Activated T-helper 2 cell treated with anti-CD3 and anti-CD28 coated beads, Interferon-gamma antibody, Interleukin-2, Interleukin-4, amounts not matched to agents 10 μg/mL and 5 μg/mL and 100 μg/mL, durations not matched to agents 14 hours and 24 hours and 36 hours (primary cell): ENCODE results near the gene HRH4. TPM values are rescaled to one million over a fixed set of nuclear protein-coding genes. Genes with fewer than 3 reads are reported as not detected.

ENCODE experiments used
- DNase-seq: peaks from one replicate; pipeline ENCODE4 v3.0.0; 2021; ENCODE audit warnings: low spot score
- H3K27ac Mint-ChIP-seq: one replicate; pipeline ENCODE4 v1.8.0; 2021; ENCODE audit warnings: mixed read lengths
- H3K27me3 Mint-ChIP-seq: one replicate; pipeline ENCODE4 v1.8.0; 2021; ENCODE audit warnings: low read depth, mixed read lengths
- H3K36me3 Mint-ChIP-seq: one replicate; pipeline ENCODE4 v1.8.0; 2021; ENCODE audit warnings: low read depth, mixed read lengths
- H3K4me1 Mint-ChIP-seq: one replicate; pipeline ENCODE4 v1.8.0; 2021; ENCODE audit warnings: low read depth, mixed read lengths
- H3K4me3 Mint-ChIP-seq: one replicate; pipeline ENCODE4 v1.8.0; 2021; ENCODE audit warnings: low read depth, mild to moderate bottlenecking, moderate library complexity, mixed read lengths
- H3K9me3 Mint-ChIP-seq: one replicate; pipeline ENCODE4 v1.8.0; 2021; ENCODE audit warnings: mixed read lengths
- intact Hi-C: fragments of 100-400 bp; cut with micrococcal nuclease; formaldehyde crosslinking; loops from one replicate; pipeline ENCODE4 v1.15.1; 2023
- total RNA-seq: library from RNA; stranded (reverse); gene quantifications from 2 replicates; pipeline ENCODE4 v1.2.3, GENCODE V29; 2022

HRH4 gene
- total RNA-seq, 1 donor from 2014 or later: 0.16 TPM

- Mint-ChIP-seq H3K4me3 (no peak overlapping the region), H3K27ac (no peak overlapping the region), H3K36me3 (no peaks in the 10 kb centered on the region), H3K4me1 (no peaks in the 10 kb centered on the region), H3K9me3 (no peaks in the 10 kb centered on the region), H3K27me3 (peaks cover 41% of the 10 kb centered on the region)
- no peak for DNase-seq
- intact Hi-C loops: no loop called here
Observed at GRCh38 chr18:24497031-24497754, 36.8 kb downstream of the HRH4 start.

GRCh38 chr18:24499814-24500213 is 39.4 kb downstream of the HRH4 start:
- no peak for DNase-seq
- no peaks in the 10 kb centered on the region for H3K36me3 Mint-ChIP-seq
- no peaks in the 10 kb centered on the region for H3K9me3 Mint-ChIP-seq
- H3K27me3 Mint-ChIP-seq: peaks cover 22% of the 10 kb centered on the region
- no peak overlapping the region for H3K4me3 Mint-ChIP-seq
- H3K27ac Mint-ChIP-seq: no peak overlapping the region
- no peaks in the 10 kb centered on the region for H3K4me1 Mint-ChIP-seq
- intact Hi-C loops: no loop called here

- Mint-ChIP-seq H3K27ac (no peak overlapping the region), H3K4me3 (no peak overlapping the region), H3K36me3 (no peaks in the 10 kb centered on the region), H3K4me1 (no peaks in the 10 kb centered on the region), H3K9me3 (no peaks in the 10 kb centered on the region), H3K27me3 (peaks cover 18% of the 10 kb centered on the region)
- intact Hi-C loops: no loop called here
- DNase-seq: no peak
Observed at GRCh38 chr18:24500217-24500616, 39.8 kb downstream of the HRH4 start.

GRCh38 chr18:24500766-24501165 is 40.3 kb downstream of the HRH4 start:
- Mint-ChIP-seq H3K4me1 (no peaks in the 10 kb centered on the region), H3K4me3 (no peak overlapping the region), H3K27ac (no peak overlapping the region), H3K9me3 (no peaks in the 10 kb centered on the region), H3K27me3 (peaks cover 16% of the 10 kb centered on the region), H3K36me3 (no peaks in the 10 kb centered on the region)
- DNase-seq: no peak
- intact Hi-C loops: no loop called here

DNA sequence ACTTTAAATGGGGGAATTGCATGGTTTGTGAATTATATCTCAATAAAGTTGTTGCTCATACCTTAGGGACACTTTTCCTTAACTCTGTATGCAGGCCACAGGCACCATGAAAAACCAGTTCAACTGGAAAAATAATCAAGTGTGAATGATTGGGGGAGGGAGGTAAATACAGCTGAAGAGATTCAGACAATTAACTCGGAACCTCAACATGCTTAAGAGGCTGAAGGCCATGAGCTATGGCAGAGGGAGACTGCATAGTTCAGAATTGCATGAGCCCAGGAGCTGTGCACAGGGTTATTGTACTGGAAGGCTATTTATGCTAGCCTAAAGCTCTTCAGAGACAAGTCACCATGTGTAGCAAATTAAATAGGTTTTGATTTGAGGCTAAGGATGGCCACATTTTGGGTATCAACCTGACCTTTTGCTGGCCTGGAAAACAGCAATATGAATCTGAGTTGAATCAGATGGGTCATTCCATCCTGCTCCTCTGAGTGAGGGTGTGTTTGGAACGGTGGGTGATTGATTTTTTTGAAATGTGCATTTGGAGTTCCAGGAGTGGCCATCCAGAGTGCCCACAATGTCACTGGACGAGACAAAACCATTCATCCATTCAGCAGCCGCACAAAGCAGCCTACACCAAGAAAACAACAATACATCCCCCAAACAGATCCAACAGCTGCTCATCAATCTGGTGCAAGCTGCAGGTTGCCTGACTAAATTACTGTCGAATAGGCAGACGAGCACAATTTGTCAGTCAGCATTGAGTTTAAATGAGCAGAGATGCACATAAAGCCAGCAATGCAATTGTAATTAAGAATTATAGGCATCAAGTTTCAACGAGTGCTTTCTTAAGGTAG is 42.5 kb downstream of the HRH4 start:
- no peaks in the 10 kb centered on the region for H3K36me3 Mint-ChIP-seq
- H3K9me3 Mint-ChIP-seq: no peaks in the 10 kb centered on the region
- H3K4me1 Mint-ChIP-seq: no peaks in the 10 kb centered on the region
- peaks cover 9% of the 10 kb centered on the region for H3K27me3 Mint-ChIP-seq
- no peak for DNase-seq
- intact Hi-C loops: no loop called here
- no peak overlapping the region for H3K4me3 Mint-ChIP-seq
- H3K27ac Mint-ChIP-seq: no peak overlapping the region

DNA sequence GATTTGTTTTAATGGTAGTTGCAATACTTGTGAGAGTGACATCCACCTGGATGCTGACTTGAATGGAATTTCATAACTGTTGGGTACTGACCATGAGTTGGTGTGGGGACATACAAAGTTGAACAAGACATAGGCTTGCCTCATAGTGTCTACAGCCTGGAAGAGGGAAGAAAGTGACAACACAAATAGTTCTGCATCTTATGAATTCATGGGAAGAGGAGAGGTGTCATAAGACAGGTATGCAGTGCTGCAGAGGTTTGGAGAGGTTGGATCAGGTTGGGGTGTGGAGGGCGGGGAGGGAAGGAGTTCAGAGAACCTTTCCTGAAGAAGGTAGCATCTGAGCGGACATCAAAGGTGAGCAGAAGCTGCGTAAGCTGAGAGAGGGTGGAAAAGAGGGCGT is 44.0 kb downstream of the HRH4 start:
- H3K4me3 Mint-ChIP-seq: no peak overlapping the region
- no peaks in the 10 kb centered on the region for H3K36me3 Mint-ChIP-seq

GRCh38 chr18:24506175-24506574 is 45.7 kb downstream of the HRH4 start:
- intact Hi-C loops: no loop called here
- no peaks in the 10 kb centered on the region for H3K4me1 Mint-ChIP-seq
- H3K4me3 Mint-ChIP-seq: no peak overlapping the region
- DNase-seq: no peak
- H3K9me3 Mint-ChIP-seq: no peaks in the 10 kb centered on the region
- no peak overlapping the region for H3K27ac Mint-ChIP-seq
- peaks cover 5% of the 10 kb centered on the region for H3K27me3 Mint-ChIP-seq
- no peaks in the 10 kb centered on the region for H3K36me3 Mint-ChIP-seq

More for the DNA sequence above, 44.0 kb downstream of the HRH4 start:
- H3K9me3 Mint-ChIP-seq: no peaks in the 10 kb centered on the region
- no peaks in the 10 kb centered on the region for H3K4me1 Mint-ChIP-seq
- no peak for DNase-seq
- H3K27ac Mint-ChIP-seq: no peak overlapping the region
- intact Hi-C loops: no loop called here
- peaks cover 5% of the 10 kb centered on the region for H3K27me3 Mint-ChIP-seq

DNA sequence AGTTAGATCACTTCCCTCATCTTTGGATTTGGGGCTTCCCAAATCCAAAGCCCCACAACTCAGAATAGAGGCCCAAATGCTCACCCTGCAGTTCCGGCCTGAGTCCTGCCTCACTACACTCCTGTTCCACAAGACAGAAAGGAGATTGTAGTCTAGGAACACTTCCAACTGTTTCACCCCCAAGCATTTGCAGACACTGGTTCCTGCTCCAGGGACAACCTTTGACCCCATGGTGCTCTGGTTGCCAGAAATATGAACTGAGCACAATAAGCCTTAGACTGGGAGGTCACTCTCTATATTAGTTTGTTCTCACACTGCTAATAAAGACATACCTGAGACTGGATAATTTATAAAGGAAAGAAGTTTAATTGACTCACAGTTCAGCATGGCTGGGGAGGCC is 49.0 kb downstream of the HRH4 start:
- no peaks in the 10 kb centered on the region for H3K4me1 Mint-ChIP-seq
- H3K27ac Mint-ChIP-seq: no peak overlapping the region
- intact Hi-C loops: no loop called here
- no peak overlapping the region for H3K4me3 Mint-ChIP-seq
- no peak for DNase-seq
- no peaks in the 10 kb centered on the region for H3K9me3 Mint-ChIP-seq
- no peaks in the 10 kb centered on the region for H3K36me3 Mint-ChIP-seq
- H3K27me3 Mint-ChIP-seq: peaks cover 4% of the 10 kb centered on the region

GRCh38 chr18:24514439-24514838 is 54.0 kb downstream of the HRH4 start:
- Mint-ChIP-seq H3K4me3 (no peak overlapping the region), H3K36me3 (no peaks in the 10 kb centered on the region), H3K9me3 (no peaks in the 10 kb centered on the region), H3K27ac (no peak overlapping the region), H3K27me3 (peaks cover 2% of the 10 kb centered on the region), H3K4me1 (no peaks in the 10 kb centered on the region)
- intact Hi-C loops: no loop called here
- DNase-seq: no peak

- H3K27ac Mint-ChIP-seq: no peak overlapping the region
- no peak overlapping the region for H3K4me3 Mint-ChIP-seq
- no peaks in the 10 kb centered on the region for H3K4me1 Mint-ChIP-seq
- intact Hi-C loops: no loop called here
- no peaks in the 10 kb centered on the region for H3K9me3 Mint-ChIP-seq
- peaks cover 2% of the 10 kb centered on the region for H3K27me3 Mint-ChIP-seq
- DNase-seq: no peak
- H3K36me3 Mint-ChIP-seq: no peaks in the 10 kb centered on the region
Observed at GRCh38 chr18:24515721-24516120, 55.3 kb downstream of the HRH4 start.

- Mint-ChIP-seq H3K4me1 (no peaks in the 10 kb centered on the region), H3K4me3 (no peak overlapping the region), H3K9me3 (no peaks in the 10 kb centered on the region), H3K36me3 (no peaks in the 10 kb centered on the region), H3K27ac (no peak overlapping the region), H3K27me3 (peaks cover 2% of the 10 kb centered on the region)
- intact Hi-C loops: no loop called here
- no peak for DNase-seq
Observed at GRCh38 chr18:24516261-24516660, 55.8 kb downstream of the HRH4 start.

- intact Hi-C loops: no loop called here
Observed at GRCh38 chr18:24517554-24517953, 57.1 kb downstream of the HRH4 start.

GRCh38 chr18:24518596-24518995 is 58.2 kb downstream of the HRH4 start:
- peaks cover 2% of the 10 kb centered on the region for H3K27me3 Mint-ChIP-seq
- no peaks in the 10 kb centered on the region for H3K9me3 Mint-ChIP-seq
- no peak for DNase-seq
- no peak overlapping the region for H3K27ac Mint-ChIP-seq
- H3K4me1 Mint-ChIP-seq: no peaks in the 10 kb centered on the region
- H3K36me3 Mint-ChIP-seq: no peaks in the 10 kb centered on the region
- no peak overlapping the region for H3K4me3 Mint-ChIP-seq
- intact Hi-C loops: no loop called here

More at GRCh38 chr18:24517554-24517953, 57.1 kb downstream of the HRH4 start:
- no peak for DNase-seq
- Mint-ChIP-seq H3K4me1 (no peaks in the 10 kb centered on the region), H3K27me3 (peaks cover 2% of the 10 kb centered on the region), H3K27ac (no peak overlapping the region), H3K4me3 (no peak overlapping the region), H3K36me3 (no peaks in the 10 kb centered on the region), H3K9me3 (no peaks in the 10 kb centered on the region)
